ENCODE data around the gene NKX2-3.
A peak's percentile ranks its signal among the peaks of the same experiment; 100 is the strongest.

NKX2-3 gene

GRCh38 chr10:99528494-99529441 is 4.0 kb upstream of the NKX2-3 start:
- Histone ChIP-seq H3K9ac (ENCODE audit: low read length) (no peak overlapping the region), H3K4me1 (ENCODE audit: control insufficient read depth, insufficient read depth, low read length) (peaks cover 21% of the 10 kb centered on the region), H3K4me3 (ENCODE audit: low read length) (peak overlapping the region; percentile 83), H3K27me3 (ENCODE audit: control insufficient read depth, insufficient read depth, low read length) (peaks cover 26% of the 10 kb centered on the region), H3K27ac (ENCODE audit: low read depth, low read length) (peak overlapping the region; percentile 92), H3K36me3 (ENCODE audit: control insufficient read depth, insufficient read depth, low read length) (no peaks in the 10 kb centered on the region)

- H3K27ac ChIP-seq (ENCODE audit: low read depth, low read length) = peak overlapping the region; percentile 92
These were observed 3.1 kb upstream of the NKX2-3 start for GRCh38 chr10:99529591-99530107.

GRCh38 chr10:99530108-99531025 is 2.4 kb upstream of the NKX2-3 start:
- H3K4me1 ChIP-seq (ENCODE audit: control insufficient read depth, insufficient read depth, low read length) = peaks cover 17% of the 10 kb centered on the region
- H3K36me3 ChIP-seq (ENCODE audit: control insufficient read depth, insufficient read depth, low read length) = no peaks in the 10 kb centered on the region
- peak overlapping the region; percentile 83 for H3K4me3 ChIP-seq (ENCODE audit: low read length)
- H3K9ac ChIP-seq (ENCODE audit: low read length) = peak overlapping the region; percentile 60
- peaks cover 25% of the 10 kb centered on the region for H3K27me3 ChIP-seq (ENCODE audit: control insufficient read depth, insufficient read depth, low read length)
- H3K27ac ChIP-seq (ENCODE audit: low read depth, low read length) = peak overlapping the region; percentile 92

More at GRCh38 chr10:99529591-99530107, 3.1 kb upstream of the NKX2-3 start:
- Histone ChIP-seq H3K27me3 (ENCODE audit: control insufficient read depth, insufficient read depth, low read length) (peaks cover 25% of the 10 kb centered on the region), H3K4me1 (ENCODE audit: control insufficient read depth, insufficient read depth, low read length) (peaks cover 17% of the 10 kb centered on the region), H3K9ac (ENCODE audit: low read length) (peak overlapping the region; percentile 22), H3K36me3 (ENCODE audit: control insufficient read depth, insufficient read depth, low read length) (no peaks in the 10 kb centered on the region), H3K4me3 (ENCODE audit: low read length) (peak overlapping the region; percentile 83)

- Histone ChIP-seq H3K27ac (ENCODE audit: low read depth, low read length) (peak overlapping the region; percentile 92), H3K4me3 (ENCODE audit: low read length) (peak overlapping the region; percentile 83), H3K4me1 (ENCODE audit: control insufficient read depth, insufficient read depth, low read length) (peaks cover 14% of the 10 kb centered on the region), H3K36me3 (ENCODE audit: control insufficient read depth, insufficient read depth, low read length) (no peaks in the 10 kb centered on the region), H3K27me3 (ENCODE audit: control insufficient read depth, insufficient read depth, low read length) (peaks cover 25% of the 10 kb centered on the region), H3K9ac (ENCODE audit: low read length) (peak overlapping the region; percentile 60)
These were observed 1.6 kb upstream of the NKX2-3 start for GRCh38 chr10:99531026-99531695.

- Histone ChIP-seq H3K4me3 (ENCODE audit: low read length) (peak overlapping the region; percentile 83), H3K4me1 (ENCODE audit: control insufficient read depth, insufficient read depth, low read length) (peaks cover 6% of the 10 kb centered on the region), H3K9ac (ENCODE audit: low read length) (peak overlapping the region; percentile 41)
These were observed 797 bp upstream of the NKX2-3 start for GRCh38 chr10:99531696-99532593.

GRCh38 chr10:99533496-99534449 is 1.0 kb downstream of the NKX2-3 start:
- peaks cover 26% of the 10 kb centered on the region for H3K27me3 ChIP-seq (ENCODE audit: control insufficient read depth, insufficient read depth, low read length)
- peaks cover 4% of the 10 kb centered on the region for H3K4me1 ChIP-seq (ENCODE audit: control insufficient read depth, insufficient read depth, low read length)
- peak overlapping the region; percentile 97 for H3K9ac ChIP-seq (ENCODE audit: low read length)
- peak overlapping the region; percentile 92 for H3K4me3 ChIP-seq (ENCODE audit: low read length)
- no peaks in the 10 kb centered on the region for H3K36me3 ChIP-seq (ENCODE audit: control insufficient read depth, insufficient read depth, low read length)
- H3K27ac ChIP-seq (ENCODE audit: low read depth, low read length) = peak overlapping the region; percentile 99

More at GRCh38 chr10:99531696-99532593, 797 bp upstream of the NKX2-3 start:
- Histone ChIP-seq H3K27me3 (ENCODE audit: control insufficient read depth, insufficient read depth, low read length) (peaks cover 24% of the 10 kb centered on the region), H3K36me3 (ENCODE audit: control insufficient read depth, insufficient read depth, low read length) (no peaks in the 10 kb centered on the region), H3K27ac (ENCODE audit: low read depth, low read length) (peak overlapping the region; percentile 92)

- H3K36me3 ChIP-seq (ENCODE audit: control insufficient read depth, insufficient read depth, low read length) = no peaks in the 10 kb centered on the region
- peak overlapping the region; percentile 92 for H3K4me3 ChIP-seq (ENCODE audit: low read length)
- H3K27me3 ChIP-seq (ENCODE audit: control insufficient read depth, insufficient read depth, low read length) = peaks cover 26% of the 10 kb centered on the region
- H3K4me1 ChIP-seq (ENCODE audit: control insufficient read depth, insufficient read depth, low read length) = peaks cover 4% of the 10 kb centered on the region
- H3K9ac ChIP-seq (ENCODE audit: low read length) = peak overlapping the region; percentile 97
- peak overlapping the region; percentile 99 for H3K27ac ChIP-seq (ENCODE audit: low read depth, low read length)
These were observed 1.8 kb downstream of the NKX2-3 start for GRCh38 chr10:99534450-99534938.

GRCh38 chr10:99534939-99535763 is 2.4 kb downstream of the NKX2-3 start:
- Histone ChIP-seq H3K4me1 (ENCODE audit: control insufficient read depth, insufficient read depth, low read length) (peaks cover 4% of the 10 kb centered on the region), H3K36me3 (ENCODE audit: control insufficient read depth, insufficient read depth, low read length) (no peaks in the 10 kb centered on the region), H3K27ac (ENCODE audit: low read depth, low read length) (peak overlapping the region; percentile 99), H3K27me3 (ENCODE audit: control insufficient read depth, insufficient read depth, low read length) (peaks cover 24% of the 10 kb centered on the region), H3K4me3 (ENCODE audit: low read length) (peak overlapping the region; percentile 92), H3K9ac (ENCODE audit: low read length) (peak overlapping the region; percentile 57)

GRCh38 chr10:99535764-99536337 is 3.1 kb downstream of the NKX2-3 start:
- H3K27me3 ChIP-seq (ENCODE audit: control insufficient read depth, insufficient read depth, low read length) = peaks cover 21% of the 10 kb centered on the region
- H3K4me1 ChIP-seq (ENCODE audit: control insufficient read depth, insufficient read depth, low read length) = peaks cover 4% of the 10 kb centered on the region
- no peaks in the 10 kb centered on the region for H3K36me3 ChIP-seq (ENCODE audit: control insufficient read depth, insufficient read depth, low read length)
- peak overlapping the region; percentile 99 for H3K27ac ChIP-seq (ENCODE audit: low read depth, low read length)
- peak overlapping the region; percentile 57 for H3K4me3 ChIP-seq (ENCODE audit: low read length)
- H3K9ac ChIP-seq (ENCODE audit: low read length) = peak overlapping the region; percentile 57

Data from rectal smooth muscle tissue (tissue), 1 donor.